Stimulated activated CD4-positive, alpha-beta T cell treated with anti-CD3 and anti-CD28 coated beads, TNF-alpha, amount 100 ng/mL, for 24 hours (primary cell): ENCODE results near the gene KCNK15.
"Not testable (repeated sequence)": the region's sequence is repeated elsewhere in the genome, so short reads cannot be mapped to it uniquely, and the experiment has no call there.

ENCODE experiments used
- DNase-seq, 3 experiments: peaks; one replicate each; pipeline ENCODE4 v3.0.0-alpha.2; 2020; ENCODE audit warnings: low read depth in 3 of 3

KCNK15 gene

DNA sequence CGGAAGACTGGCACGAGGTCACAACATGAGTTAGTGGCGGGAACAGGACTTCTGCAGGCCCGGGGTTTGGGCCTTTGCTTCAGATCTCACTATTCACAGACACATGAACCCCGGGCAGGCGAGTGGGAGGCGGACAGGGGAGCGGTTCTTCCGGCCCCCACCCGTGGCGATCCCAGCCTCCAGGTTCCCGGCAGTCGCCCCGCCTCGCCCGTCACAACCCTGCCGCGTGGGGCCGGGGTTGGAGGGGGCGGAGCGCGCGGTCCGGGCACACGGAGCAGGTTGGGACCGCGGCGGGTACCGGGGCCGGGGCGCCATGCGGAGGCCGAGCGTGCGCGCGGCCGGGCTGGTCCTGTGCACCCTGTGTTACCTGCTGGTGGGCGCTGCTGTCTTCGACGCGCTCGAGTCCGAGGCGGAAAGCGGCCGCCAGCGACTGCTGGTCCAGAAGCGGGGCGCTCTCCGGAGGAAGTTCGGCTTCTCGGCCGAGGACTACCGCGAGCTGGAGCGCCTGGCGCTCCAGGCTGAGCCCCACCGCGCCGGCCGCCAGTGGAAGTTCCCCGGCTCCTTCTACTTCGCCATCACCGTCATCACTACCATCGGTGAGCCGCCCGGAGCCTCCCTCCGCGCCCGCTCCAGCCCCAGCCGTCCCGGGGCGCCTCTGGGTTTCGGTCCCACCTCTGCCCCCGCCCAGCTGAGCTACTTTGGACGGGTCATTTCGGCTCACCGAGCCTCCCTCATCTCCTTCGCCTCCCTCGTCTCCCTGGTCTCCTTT, at the start of gene KCNK15:
Gene KCNK15 (plus strand): TSS at position 268 of the 769 bp plus-strand sequence. CDS start 46 bp downstream, at position 314.
- DNase-seq, result peak in 2 of 3 experiments; percentile 28 to 52

DNA sequence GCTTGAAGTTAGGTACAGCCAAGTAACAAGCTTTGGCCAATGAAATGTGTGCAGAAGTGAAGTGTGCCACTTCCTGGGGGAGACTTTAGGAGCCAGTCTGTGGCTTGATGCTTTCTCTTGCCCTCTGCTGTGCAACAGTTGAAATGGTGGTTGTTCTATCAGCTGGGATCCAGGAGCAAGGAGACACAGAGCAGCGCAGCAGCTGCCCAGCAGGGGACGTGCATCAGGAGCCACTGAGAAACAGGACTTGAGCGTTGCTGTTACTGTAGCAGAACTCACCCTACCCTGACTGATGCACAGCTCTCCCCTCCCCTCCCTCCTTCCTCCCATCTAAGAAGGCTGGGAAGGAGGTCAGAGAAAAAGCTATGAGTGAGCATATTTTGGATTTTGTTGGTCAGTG, 49.4 kb upstream of the KCNK15 start:
- DNase-seq, result no peak

DNA sequence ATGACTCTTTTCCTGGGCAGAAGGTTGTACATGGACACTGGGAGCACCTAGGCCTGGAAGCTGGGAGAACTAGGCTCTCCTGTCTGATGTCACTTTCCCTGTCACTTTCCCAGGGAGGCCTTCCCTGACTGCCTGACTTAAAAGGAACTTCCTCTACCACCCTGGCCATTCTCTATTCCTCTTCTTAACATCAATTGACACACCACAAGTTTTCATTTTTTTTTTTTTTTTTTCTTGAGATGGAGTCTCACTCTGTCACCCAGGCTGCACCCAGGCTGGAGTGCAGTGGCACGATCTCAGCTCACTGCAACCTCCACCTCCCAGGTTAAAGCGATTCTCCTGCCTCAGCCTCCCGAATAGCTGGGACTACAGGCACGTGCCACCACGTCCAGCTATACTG, 48.6 kb upstream of the KCNK15 start:
- DNase-seq, result not testable (repeated sequence)

DNA sequence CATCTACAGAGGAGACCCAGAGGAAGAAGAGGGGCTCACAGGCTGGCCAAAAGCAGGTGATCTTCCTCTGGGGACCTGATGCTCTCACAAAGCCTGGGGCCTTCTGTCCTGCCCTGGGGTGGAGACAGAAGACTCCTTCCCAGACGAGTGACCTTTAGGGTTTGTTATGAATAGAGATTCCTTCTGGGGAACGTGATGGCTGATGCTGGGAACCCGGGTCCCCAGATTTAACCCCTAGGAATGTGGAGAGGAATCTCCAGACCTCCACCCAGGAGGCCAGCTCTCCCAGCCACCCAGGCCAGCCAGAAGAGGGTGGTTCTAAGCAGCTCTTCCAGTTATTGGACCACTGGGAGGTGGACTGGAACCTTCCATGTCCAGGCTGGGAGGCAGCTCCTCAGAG, 47.3 kb upstream of the KCNK15 start:
- no peak for DNase-seq

DNA sequence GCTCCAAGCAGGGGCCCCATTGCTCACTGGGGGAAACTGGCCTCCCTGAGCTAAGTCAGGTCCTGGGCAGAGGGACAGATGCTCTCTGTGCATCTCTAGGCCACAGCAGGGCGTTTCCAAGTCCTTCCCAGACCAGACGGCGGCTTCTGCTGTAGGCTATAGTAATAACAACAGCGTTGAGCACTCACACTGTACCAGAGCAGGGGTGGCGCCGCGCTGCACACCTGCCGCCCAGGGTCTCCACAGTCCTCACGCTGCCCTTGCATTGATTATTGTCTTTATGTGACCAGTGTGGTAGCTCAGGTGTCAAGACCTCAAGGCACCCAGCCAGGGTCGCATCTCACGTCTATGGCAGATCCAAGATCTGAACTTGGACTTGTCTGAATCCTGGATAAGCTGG, 45.4 kb upstream of the KCNK15 start:
- DNase-seq, result no peak

DNA sequence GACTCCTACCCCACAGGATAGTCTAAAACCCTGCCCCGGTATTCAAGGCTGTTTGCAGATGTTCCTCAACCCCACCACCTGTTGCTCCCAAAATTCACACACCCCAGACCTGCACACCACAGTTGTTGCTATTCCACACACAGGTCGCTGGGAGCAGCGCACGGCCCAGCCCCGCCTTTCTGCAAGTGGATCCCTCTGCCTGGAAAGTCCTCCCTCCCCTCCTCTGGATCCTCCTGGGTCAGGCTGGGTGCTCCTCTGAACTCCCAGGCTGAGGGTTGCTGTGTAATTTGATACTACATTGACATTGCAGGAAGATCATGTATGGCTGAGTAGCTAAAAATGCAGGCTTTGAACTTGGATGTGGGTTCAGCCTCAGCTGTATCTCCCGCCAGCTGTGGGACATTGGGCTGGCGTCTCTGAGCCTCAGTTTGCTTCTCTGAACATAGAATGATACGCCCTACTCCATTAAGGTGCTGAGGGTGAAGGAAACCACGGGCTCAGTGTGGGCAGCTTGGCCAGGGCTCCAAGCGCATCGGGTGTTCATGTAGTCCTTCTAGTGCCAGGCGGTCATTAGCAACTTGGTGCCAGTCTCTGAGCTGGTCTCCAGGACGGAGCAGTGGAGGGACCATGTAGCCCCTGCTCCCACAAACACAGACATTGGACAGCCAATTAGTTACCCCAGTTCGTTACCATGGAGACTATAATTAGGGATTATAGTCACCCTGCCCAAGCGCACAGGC, 44.4 kb upstream of the KCNK15 start:
- DNase-seq, result no peak

DNA sequence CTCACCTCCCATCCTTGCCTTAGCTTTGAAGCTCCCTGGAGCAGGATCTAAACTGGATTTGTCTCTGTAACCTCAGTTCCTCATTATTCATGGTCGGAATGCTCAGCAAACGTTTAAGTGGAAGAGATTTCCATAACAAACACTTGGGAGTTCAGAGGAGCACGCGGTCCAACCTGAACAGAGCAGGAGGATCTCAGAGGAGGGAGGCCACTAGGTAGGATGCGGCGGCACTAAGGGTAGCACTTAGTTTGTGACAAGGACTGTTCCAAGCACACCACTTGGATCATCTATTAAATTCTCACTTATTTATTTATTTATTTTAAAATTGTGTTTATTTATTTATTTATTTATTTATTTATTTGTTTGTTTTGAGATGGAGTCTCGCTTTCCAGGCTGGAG, 43.8 kb upstream of the KCNK15 start:
- DNase-seq, result no peak

DNA sequence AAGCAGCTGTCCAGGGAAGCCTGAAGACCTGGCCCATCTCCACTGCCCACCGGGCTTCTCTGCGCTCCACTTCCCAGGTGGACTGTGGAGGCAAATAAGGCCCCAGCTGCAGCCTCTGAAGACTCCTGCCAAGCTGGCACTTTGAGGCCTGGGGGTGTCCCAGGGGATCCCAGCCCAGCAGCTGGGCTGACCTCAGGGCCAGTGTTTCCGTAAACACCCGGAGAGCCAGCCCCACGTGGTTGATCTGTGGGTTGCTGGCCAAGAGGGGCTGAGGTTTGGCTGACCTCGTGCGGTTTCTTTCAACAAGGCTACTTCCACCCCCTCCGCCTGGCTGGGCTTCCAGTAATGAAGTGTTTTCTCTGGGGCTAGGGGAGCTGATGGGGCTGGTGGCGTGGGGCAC, 42.9 kb upstream of the KCNK15 start:
- DNase-seq, result no peak

GRCh38 chr20:44703183-44703925, 42.3 kb upstream of the KCNK15 start:
- no peak for DNase-seq

DNA sequence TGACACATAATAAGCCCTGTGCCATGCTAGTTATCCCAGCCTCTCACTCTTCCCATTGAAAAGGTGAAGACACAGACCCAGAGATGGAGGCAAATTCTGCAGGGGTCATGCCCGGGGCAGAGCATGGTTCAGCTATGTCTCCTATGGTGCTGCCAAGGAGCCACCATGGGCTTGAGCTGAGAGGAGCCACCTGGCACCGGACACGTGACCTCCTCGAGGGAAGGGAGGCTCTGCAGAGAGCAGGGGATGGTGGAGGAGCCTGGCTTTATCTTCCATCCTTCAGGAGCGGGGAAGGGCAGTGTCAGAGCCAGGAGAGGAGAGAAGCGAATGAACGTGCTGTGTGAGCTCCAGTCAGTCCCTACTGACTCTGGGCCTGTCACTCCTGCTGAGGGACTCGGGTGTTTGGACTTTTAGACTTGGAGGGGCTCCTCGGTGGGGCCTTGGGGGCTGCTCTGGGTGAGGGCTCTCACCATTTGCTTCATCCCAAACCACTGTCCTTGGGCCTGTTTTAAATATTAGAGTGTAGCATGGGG, 41.6 kb upstream of the KCNK15 start:
- no peak for DNase-seq

DNA sequence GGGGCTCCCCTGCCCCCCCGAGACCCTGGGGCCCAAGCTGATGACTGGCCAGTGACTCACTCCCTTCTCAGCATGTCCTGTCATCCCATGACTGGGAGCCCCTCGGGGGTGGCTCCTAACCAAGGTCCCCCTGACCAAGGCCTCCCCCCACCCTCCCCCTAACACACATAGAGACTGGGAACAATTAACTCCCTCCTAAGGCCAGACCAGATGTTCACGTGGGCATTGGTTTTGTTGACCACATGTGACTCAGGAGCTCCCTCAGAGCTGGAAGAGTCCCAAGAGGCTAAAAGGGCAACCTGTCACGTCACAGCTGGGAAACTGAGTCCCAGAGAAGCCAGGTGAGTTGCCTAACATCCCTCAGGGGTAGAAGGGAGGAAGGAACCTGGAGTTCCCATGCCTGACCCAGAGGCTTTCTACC, 41.1 kb upstream of the KCNK15 start:
- no peak for DNase-seq

DNA sequence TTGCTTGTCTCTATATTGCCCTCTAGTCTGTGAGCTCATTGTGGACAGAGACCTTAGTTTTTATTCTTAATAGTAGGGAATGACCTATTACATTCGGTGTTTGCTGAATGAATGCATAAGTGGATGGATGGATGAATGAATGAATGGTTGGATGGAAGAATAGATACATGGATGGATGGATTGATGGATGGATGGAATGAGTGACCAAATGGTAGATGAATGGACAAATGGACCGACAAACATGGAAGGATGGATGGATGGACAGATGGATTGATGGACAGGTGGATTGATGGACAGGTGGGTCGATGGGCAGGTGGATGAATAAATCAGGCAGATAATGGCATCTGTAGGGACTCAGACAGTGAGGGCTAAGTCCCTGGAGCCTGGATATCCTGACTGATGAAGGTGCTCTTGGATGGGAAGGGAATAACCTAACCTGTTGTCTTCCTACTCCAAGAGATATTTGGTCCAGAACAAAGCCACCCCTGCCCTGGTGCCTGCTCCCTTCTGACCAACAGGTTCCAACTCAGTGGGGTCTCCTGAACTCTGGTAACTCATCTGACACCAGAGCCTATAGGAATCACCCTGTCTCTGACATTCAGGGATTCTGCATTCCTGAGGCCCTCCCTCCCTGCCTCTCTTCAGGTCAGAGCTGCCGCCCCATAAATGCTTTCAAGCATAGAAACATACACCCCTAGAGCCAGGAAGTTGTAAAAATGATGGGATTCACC, 40.1 kb upstream of the KCNK15 start:
- DNase-seq, result no peak

GRCh38 chr20:44706301-44707017, 39.2 kb upstream of the KCNK15 start:
- no peak for DNase-seq

- no peak for DNase-seq
Measured at GRCh38 chr20:44707018-44707579, 38.6 kb upstream of the KCNK15 start.

GRCh38 chr20:44709380-44709779, 36.3 kb upstream of the KCNK15 start:
- no peak for DNase-seq

GRCh38 chr20:44709797-44710196, 35.9 kb upstream of the KCNK15 start:
- no peak for DNase-seq

GRCh38 chr20:44711237-44711636, 34.4 kb upstream of the KCNK15 start:
- no peak for DNase-seq

DNA sequence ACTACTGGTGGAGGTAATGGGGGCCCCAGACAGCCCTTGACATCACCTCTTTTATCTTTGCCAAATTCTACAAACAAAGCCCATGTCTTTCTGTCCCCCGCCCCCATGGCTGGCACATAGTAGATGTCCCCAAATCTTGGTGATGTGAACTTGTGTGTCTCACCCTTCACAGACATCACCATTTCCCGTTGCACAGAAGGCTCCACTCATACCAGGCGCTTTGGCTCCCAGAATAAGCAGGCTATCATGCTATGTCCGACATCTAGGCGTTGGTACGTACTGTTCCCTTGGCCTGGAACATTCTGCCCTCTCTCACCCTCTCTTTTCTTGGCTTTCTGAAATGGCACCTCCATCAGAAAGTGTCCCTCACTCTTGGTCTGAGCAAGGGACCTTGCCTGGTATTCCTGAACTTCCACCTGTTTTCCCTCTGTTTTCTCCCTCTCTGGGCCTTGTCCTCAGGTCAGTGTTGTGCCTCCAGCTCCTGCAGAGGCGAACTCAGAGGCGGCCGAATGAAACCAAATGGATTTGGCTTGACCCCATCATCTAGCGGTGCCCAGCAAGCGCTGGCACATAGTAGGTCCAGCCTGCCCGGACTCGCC, 31.5 kb upstream of the KCNK15 start:
- DNase-seq, result no peak

GRCh38 chr20:44714701-44715498, 30.8 kb upstream of the KCNK15 start, which contains the start of gene CCN5:
CCN5 (plus strand) TSS chr20:44715369; CDS start chr20:44715391, 22 bp downstream.
- no peak for DNase-seq
